WTC11 (cell line): ENCODE data around the gene MOB3B. TPM values are rescaled to one million over a fixed set of nuclear protein-coding genes. Genes with fewer than 3 reads are reported as not detected.

Experiments used
- ATAC-seq: fragments of 200-7000 bp; cut with Tn5 transposase; 2 replicates; pipeline ENCODE4 v1.10.0; 2021; ENCODE audit warnings: mild to moderate bottlenecking, moderate library complexity
- CTCF ChIA-PET: fragments of 300-600 bp; sonication (Branson Sonifier 250); formaldehyde crosslinking; loops from one replicate; lab custom pipeline; 2021; ENCODE audit warnings: antibody characterized with exemption; lab: Charles Lee
- POLR2A ChIA-PET: fragments of 350-600 bp; sonication (Branson Sonifier 250); formaldehyde crosslinking; loops from one replicate; lab custom pipeline; 2021; ENCODE audit warnings: antibody characterized with exemption; lab: Charles Lee
- DNase-seq: peaks from one replicate; pipeline ENCODE4 v3.0.0; 2021; ENCODE audit warnings: low spot score
- H3K27ac Mint-ChIP-seq: 2 replicates; pipeline ENCODE4 v1.8.0; 2021; ENCODE audit warnings: mixed read lengths
- H3K27me3 Mint-ChIP-seq: 2 replicates; pipeline ENCODE4 v1.8.0; 2021; ENCODE audit warnings: low read depth, mild to moderate bottlenecking, moderate library complexity, mixed read lengths
- H3K36me3 Mint-ChIP-seq: 2 replicates; pipeline ENCODE4 v1.8.0; 2021; ENCODE audit warnings: mixed read lengths
- H3K4me1 Mint-ChIP-seq: 2 replicates; pipeline ENCODE4 v1.8.0; 2022; ENCODE audit warnings: mixed read lengths
- H3K4me3 Mint-ChIP-seq: 2 replicates; pipeline ENCODE4 v1.8.0; 2021; ENCODE audit warnings: mild to moderate bottlenecking, moderate library complexity, mixed read lengths
- H3K9me3 Mint-ChIP-seq: 2 replicates; pipeline ENCODE4 v1.8.0; 2021; ENCODE audit warnings: mixed read lengths
- E2F4 ChIP-seq: sonication (generic); formaldehyde crosslinking; IDR thresholded peaks from 2 replicates; pipeline ENCODE4 v1.8.1; 2022; ENCODE audit warnings: low read depth, mild to moderate bottlenecking, moderate library complexity, missing genetic modification reagents, borderline replicate concordance
- ELF4 ChIP-seq: sonication (generic); formaldehyde crosslinking; IDR thresholded peaks from 2 replicates; pipeline ENCODE4 v1.8.1; 2022; ENCODE audit warnings: low read depth, mild to moderate bottlenecking, moderate library complexity, missing genetic modification reagents
- HMGA2 ChIP-seq: fragments of 250-450 bp; sonication (Bioruptor Pico); IDR thresholded peaks from 2 replicates; pipeline ENCODE4 v1.4.0; 2021; ENCODE audit warnings: mild to moderate bottlenecking, moderate library complexity
- NFYB ChIP-seq: sonication (generic); formaldehyde crosslinking; conservative IDR thresholded peaks from 2 replicates; pipeline ENCODE4 v1.8.0; 2022; ENCODE audit warnings: low read depth, missing genetic modification reagents
- ZNF219 ChIP-seq: sonication (generic); formaldehyde crosslinking; IDR thresholded peaks from 2 replicates; pipeline ENCODE4 v1.8.0; 2023; ENCODE audit warnings: missing genetic modification reagents, mild to moderate bottlenecking, borderline replicate concordance
- ZNF425 ChIP-seq: fragments of 250-450 bp; sonication (Bioruptor Pico); conservative IDR thresholded peaks from 2 replicates; pipeline ENCODE4 v1.9.0; 2021; ENCODE audit warnings: mild to moderate bottlenecking
- total RNA-seq: library from RNA; stranded (reverse); gene quantifications from 3 replicates; pipeline ENCODE4 v1.2.3, GENCODE V29; 2021
- TF ChIP-seq, protein P1 (sequence below): sonication (generic); formaldehyde crosslinking; conservative IDR thresholded peaks from 2 replicates; pipeline ENCODE4 v1.8.1; 2023; ENCODE audit warnings: mild to moderate bottlenecking, low read depth, missing genetic modification reagents, moderate library complexity
- TF ChIP-seq, protein P2 (sequence below): fragments of 250-450 bp; sonication (Bioruptor Pico); IDR thresholded peaks from 2 replicates; pipeline ENCODE4 v1.9.0; 2021; ENCODE audit warnings: mild to moderate bottlenecking, borderline replicate concordance

Gene MOB3B
- total RNA-seq, 1 experiment from 2014 or later: 25.1 TPM

GRCh38 chr9:27423915-27424710, 105.5 kb downstream of the MOB3B start (continued):
- no peak for TF ChIP-seq ZNF425

GRCh38 chr9:27422279-27422834, 107.3 kb downstream of the MOB3B start:
- Mint-ChIP-seq H3K36me3 (no peaks in the 10 kb centered on the region), H3K27me3 (no peaks in the 10 kb centered on the region)

More at GRCh38 chr9:27422279-27422834, 107.3 kb downstream of the MOB3B start:
- H3K4me1 Mint-ChIP-seq: peaks cover 68% of the 10 kb centered on the region
- no peak overlapping the region for H3K4me3 Mint-ChIP-seq
- POLR2A ChIA-PET: interaction anchor here (0.6 kb wide), 1 partner anchor 8 kb away, joined by 4 read pairs; no protein-coding TSS in a partner anchor
- no peaks in the 10 kb centered on the region for H3K9me3 Mint-ChIP-seq
- no peak overlapping the region for H3K27ac Mint-ChIP-seq
- CTCF ChIA-PET: no interaction called here
- TF ChIP-seq, protein P1, sequence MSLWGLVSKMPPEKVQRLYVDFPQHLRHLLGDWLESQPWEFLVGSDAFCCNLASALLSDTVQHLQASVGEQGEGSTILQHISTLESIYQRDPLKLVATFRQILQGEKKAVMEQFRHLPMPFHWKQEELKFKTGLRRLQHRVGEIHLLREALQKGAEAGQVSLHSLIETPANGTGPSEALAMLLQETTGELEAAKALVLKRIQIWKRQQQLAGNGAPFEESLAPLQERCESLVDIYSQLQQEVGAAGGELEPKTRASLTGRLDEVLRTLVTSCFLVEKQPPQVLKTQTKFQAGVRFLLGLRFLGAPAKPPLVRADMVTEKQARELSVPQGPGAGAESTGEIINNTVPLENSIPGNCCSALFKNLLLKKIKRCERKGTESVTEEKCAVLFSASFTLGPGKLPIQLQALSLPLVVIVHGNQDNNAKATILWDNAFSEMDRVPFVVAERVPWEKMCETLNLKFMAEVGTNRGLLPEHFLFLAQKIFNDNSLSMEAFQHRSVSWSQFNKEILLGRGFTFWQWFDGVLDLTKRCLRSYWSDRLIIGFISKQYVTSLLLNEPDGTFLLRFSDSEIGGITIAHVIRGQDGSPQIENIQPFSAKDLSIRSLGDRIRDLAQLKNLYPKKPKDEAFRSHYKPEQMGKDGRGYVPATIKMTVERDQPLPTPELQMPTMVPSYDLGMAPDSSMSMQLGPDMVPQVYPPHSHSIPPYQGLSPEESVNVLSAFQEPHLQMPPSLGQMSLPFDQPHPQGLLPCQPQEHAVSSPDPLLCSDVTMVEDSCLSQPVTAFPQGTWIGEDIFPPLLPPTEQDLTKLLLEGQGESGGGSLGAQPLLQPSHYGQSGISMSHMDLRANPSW (CRISPR knock-in tag): no peak
- TF ChIP-seq NFYB (CRISPR knock-in tag) (no peak), E2F4 (CRISPR knock-in tag) (no peak), HMGA2 (CRISPR knock-in tag) (no peak), ZNF219 (CRISPR knock-in tag) (no peak), ELF4 (CRISPR knock-in tag) (no peak)
- TF ChIP-seq, protein P2, sequence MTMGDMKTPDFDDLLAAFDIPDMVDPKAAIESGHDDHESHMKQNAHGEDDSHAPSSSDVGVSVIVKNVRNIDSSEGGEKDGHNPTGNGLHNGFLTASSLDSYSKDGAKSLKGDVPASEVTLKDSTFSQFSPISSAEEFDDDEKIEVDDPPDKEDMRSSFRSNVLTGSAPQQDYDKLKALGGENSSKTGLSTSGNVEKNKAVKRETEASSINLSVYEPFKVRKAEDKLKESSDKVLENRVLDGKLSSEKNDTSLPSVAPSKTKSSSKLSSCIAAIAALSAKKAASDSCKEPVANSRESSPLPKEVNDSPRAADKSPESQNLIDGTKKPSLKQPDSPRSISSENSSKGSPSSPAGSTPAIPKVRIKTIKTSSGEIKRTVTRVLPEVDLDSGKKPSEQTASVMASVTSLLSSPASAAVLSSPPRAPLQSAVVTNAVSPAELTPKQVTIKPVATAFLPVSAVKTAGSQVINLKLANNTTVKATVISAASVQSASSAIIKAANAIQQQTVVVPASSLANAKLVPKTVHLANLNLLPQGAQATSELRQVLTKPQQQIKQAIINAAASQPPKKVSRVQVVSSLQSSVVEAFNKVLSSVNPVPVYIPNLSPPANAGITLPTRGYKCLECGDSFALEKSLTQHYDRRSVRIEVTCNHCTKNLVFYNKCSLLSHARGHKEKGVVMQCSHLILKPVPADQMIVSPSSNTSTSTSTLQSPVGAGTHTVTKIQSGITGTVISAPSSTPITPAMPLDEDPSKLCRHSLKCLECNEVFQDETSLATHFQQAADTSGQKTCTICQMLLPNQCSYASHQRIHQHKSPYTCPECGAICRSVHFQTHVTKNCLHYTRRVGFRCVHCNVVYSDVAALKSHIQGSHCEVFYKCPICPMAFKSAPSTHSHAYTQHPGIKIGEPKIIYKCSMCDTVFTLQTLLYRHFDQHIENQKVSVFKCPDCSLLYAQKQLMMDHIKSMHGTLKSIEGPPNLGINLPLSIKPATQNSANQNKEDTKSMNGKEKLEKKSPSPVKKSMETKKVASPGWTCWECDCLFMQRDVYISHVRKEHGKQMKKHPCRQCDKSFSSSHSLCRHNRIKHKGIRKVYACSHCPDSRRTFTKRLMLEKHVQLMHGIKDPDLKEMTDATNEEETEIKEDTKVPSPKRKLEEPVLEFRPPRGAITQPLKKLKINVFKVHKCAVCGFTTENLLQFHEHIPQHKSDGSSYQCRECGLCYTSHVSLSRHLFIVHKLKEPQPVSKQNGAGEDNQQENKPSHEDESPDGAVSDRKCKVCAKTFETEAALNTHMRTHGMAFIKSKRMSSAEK: no peak
- DNase-seq (no peak), ATAC-seq (no peak)
